IMR-90 (cell line): ENCODE results near the gene ELK3. TPM values are rescaled to one million over a fixed set of nuclear protein-coding genes. Genes with fewer than 3 reads are reported as not detected.

ENCODE experiments used
- ATAC-seq: fragments of 200-7000 bp; cut with Tn5 transposase; 2 replicates; pipeline ENCODE4 v1.9.1; 2020; ENCODE audit warnings: low read depth, mild to moderate bottlenecking, moderate library complexity
- BruUV-seq: library from RNA; stranded (reverse); fragments of 400-500 nt; replicated peaks from 2 replicates; lab custom pipeline; 2021; lab: Mats Ljungman, UMichigan
- CTCF ChIA-PET: fragments of 300-600 bp; formaldehyde crosslinking; extraction: SDS; loops from one replicate; lab custom pipeline; 2021; ENCODE audit warnings: antibody characterized with exemption; lab: Yijun Ruan, JAX
- POLR2A ChIA-PET: fragments of 300-600 bp; sonication (Branson Sonifier 250); formaldehyde crosslinking; loops from one replicate; lab custom pipeline; 2022; ENCODE audit warnings: antibody characterized with exemption; ENCODE audit not compliant: unreplicated experiment; lab: Charles Lee
- DNase-seq: peaks from one replicate; pipeline ENCODE4 v3.0.0; 2013
- H2AFZ ChIP-seq: replicated peaks from 2 replicates; pipeline ENCODE3; 2013; ENCODE audit warnings: low read length, mild to moderate bottlenecking; ENCODE audit not compliant: poor library complexity
- H2AK5ac ChIP-seq: 2 replicates; pipeline ENCODE4 v1.6.1; 2013; ENCODE audit warnings: low read depth, low read length, inconsistent platforms
- H2AK9ac ChIP-seq: replicated peaks from 2 replicates; pipeline ENCODE3; 2013; ENCODE audit warnings: mild to moderate bottlenecking, low read depth, low read length, moderate library complexity; ENCODE audit not compliant: poor library complexity
- H2BK120ac ChIP-seq: 2 replicates; pipeline ENCODE4 v1.6.1; 2013; ENCODE audit warnings: low read depth, low read length, inconsistent platforms
- H2BK15ac ChIP-seq: 3 replicates; pipeline ENCODE4 v1.6.1; 2013; ENCODE audit warnings: low read depth, low read length, inconsistent platforms
- H2BK20ac ChIP-seq: 2 replicates; pipeline ENCODE4 v1.6.1; 2013; ENCODE audit warnings: low read depth, mild to moderate bottlenecking, inconsistent platforms, low read length, moderate library complexity
- H2BK5ac ChIP-seq: 2 replicates; pipeline ENCODE4 v1.6.1; 2013; ENCODE audit warnings: mild to moderate bottlenecking, low read depth, low read length, inconsistent platforms; ENCODE audit not compliant: poor library complexity, severe bottlenecking
- H3K14ac ChIP-seq: replicated peaks from 2 replicates; pipeline ENCODE4 v1.6.1; 2013; ENCODE audit warnings: low read depth, low read length, inconsistent platforms
- H3K18ac ChIP-seq: 2 replicates; pipeline ENCODE4 v1.6.1; 2013; ENCODE audit warnings: low read depth, low read length, control low read depth
- H3K23ac ChIP-seq: 2 replicates; pipeline ENCODE4 v1.6.1; 2013; ENCODE audit warnings: low read depth, low read length, inconsistent platforms
- H3K27ac ChIP-seq: 2 replicates; pipeline ENCODE4 v1.5.1; 2013; ENCODE audit warnings: mild to moderate bottlenecking, control low read depth, low read length; ENCODE audit not compliant: insufficient read depth
- H3K27me3 ChIP-seq: 2 replicates; pipeline ENCODE4 v1.6.1; 2013; ENCODE audit warnings: low read length; ENCODE audit not compliant: control insufficient read depth, insufficient read depth
- H3K36me3 ChIP-seq: 2 replicates; pipeline ENCODE4 v1.6.1; 2013; ENCODE audit warnings: low read length, mixed read lengths; ENCODE audit not compliant: control insufficient read depth, insufficient read depth
- H3K4ac ChIP-seq: 2 replicates; pipeline ENCODE4 v1.6.1; 2013; ENCODE audit warnings: low read depth, low read length, inconsistent platforms
- H3K4me1 ChIP-seq: 2 replicates; pipeline ENCODE4 v1.6.1; 2013; ENCODE audit warnings: low read length, mixed read lengths; ENCODE audit not compliant: control insufficient read depth, insufficient read depth
- H3K4me2 ChIP-seq: 2 replicates; pipeline ENCODE4 v1.6.1; 2013; ENCODE audit warnings: low read depth, mild to moderate bottlenecking, control low read depth, low read length, moderate library complexity
- H3K4me3 ChIP-seq: 2 replicates; pipeline ENCODE4 v1.5.1; 2013; ENCODE audit warnings: low read depth, mild to moderate bottlenecking, control low read depth, low read length, moderate library complexity; ENCODE audit not compliant: insufficient read depth
- H3K56ac ChIP-seq: 2 replicates; pipeline ENCODE4 v1.6.1; 2013; ENCODE audit warnings: low read length, inconsistent platforms; ENCODE audit not compliant: insufficient read depth; ENCODE audit errors: extremely low read depth
- H3K79me1 ChIP-seq, 2 experiments: 2 replicates each; pipeline ENCODE4 v1.6.1; 2013; ENCODE audit warnings: low read length in 2 of 2, inconsistent platforms in 1 of 2, low read depth in 1 of 2
- H3K9ac ChIP-seq: 2 replicates; pipeline ENCODE4 v1.6.1; 2013; ENCODE audit warnings: low read depth, low read length, control low read depth
- H3K9me1 ChIP-seq: 2 replicates; pipeline ENCODE4 v1.6.1; 2013; ENCODE audit warnings: low read length, inconsistent platforms; ENCODE audit not compliant: insufficient read depth
- H3K9me3 ChIP-seq: 2 replicates; pipeline ENCODE4 v1.6.1; 2013; ENCODE audit warnings: low read length; ENCODE audit not compliant: control insufficient read depth, insufficient read depth
- H4K20me1 ChIP-seq: 2 replicates; pipeline ENCODE4 v1.6.1; 2013; ENCODE audit warnings: low read length, inconsistent platforms; ENCODE audit not compliant: insufficient read depth
- H4K5ac ChIP-seq: 2 replicates; pipeline ENCODE4 v1.6.1; 2013; ENCODE audit warnings: mild to moderate bottlenecking, low read depth, low read length, control low read depth
- H4K8ac ChIP-seq, 2 experiments: 2 replicates each; pipeline ENCODE4 v1.6.1; 2013; ENCODE audit warnings: low read depth in 2 of 2, low read length in 2 of 2, control low read depth in 1 of 2, inconsistent platforms in 1 of 2
- H4K91ac ChIP-seq: 2 replicates; pipeline ENCODE4 v1.6.1; 2013; ENCODE audit warnings: low read depth, low read length, inconsistent platforms; ENCODE audit not compliant: insufficient read depth
- BHLHE40 ChIP-seq: fragments of 150-350 bp; IDR thresholded peaks from 2 replicates; pipeline ENCODE4 v1.6.1; 2016; ENCODE audit warnings: mild to moderate bottlenecking, low read depth, low read length
- CHD1 ChIP-seq: IDR thresholded peaks from 2 replicates; pipeline ENCODE4 v1.6.1; 2012; ENCODE audit warnings: low read depth, low read length, improper control_type of control experiment
- MAFK ChIP-seq: IDR thresholded peaks from 2 replicates; pipeline ENCODE4 v1.6.1; 2012; ENCODE audit warnings: low read depth, low read length, improper control_type of control experiment
- MAZ ChIP-seq: IDR thresholded peaks from 2 replicates; pipeline ENCODE4 v1.6.1; 2012; ENCODE audit warnings: low read depth, mild to moderate bottlenecking, low read length, improper control_type of control experiment, moderate library complexity, borderline replicate concordance
- MXI1 ChIP-seq: IDR thresholded peaks from 2 replicates; pipeline ENCODE4 v1.6.1; 2012; ENCODE audit warnings: low read depth, mild to moderate bottlenecking, low read length, moderate library complexity, borderline replicate concordance
- NFE2L2 ChIP-seq: fragments of 150-350 bp; IDR thresholded peaks from 2 replicates; pipeline ENCODE4 v1.6.1; 2016; ENCODE audit warnings: low read depth, mild to moderate bottlenecking, low read length
- POLR2A ChIP-seq: IDR thresholded peaks from 2 replicates; pipeline ENCODE4 v1.6.1; 2012; ENCODE audit warnings: mild to moderate bottlenecking, low read depth, low read length
- RCOR1 ChIP-seq: IDR thresholded peaks from 2 replicates; pipeline ENCODE4 v1.6.1; 2012; ENCODE audit warnings: mild to moderate bottlenecking, low read length, improper control_type of control experiment; ENCODE audit not compliant: insufficient replicate concordance
- RFX5 ChIP-seq: IDR thresholded peaks from 2 replicates; pipeline ENCODE4 v1.8.0; 2012; ENCODE audit warnings: low read depth, mild to moderate bottlenecking, low read length, moderate library complexity
- SMC3 ChIP-seq: fragments of 150-350 bp; IDR thresholded peaks from 2 replicates; pipeline ENCODE4 v1.6.1; 2016; ENCODE audit warnings: low read depth, mild to moderate bottlenecking, antibody characterized with exemption, low read length, moderate library complexity
- WGBS, 2 experiments: methylation state at CpG; one replicate each; pipeline versions ENCODE4 v1.1.5 to v1.1.7; 2013; ENCODE audit warnings: missing lambda C conversion rate in 2 of 2; ENCODE audit not compliant: insufficient read length in 1 of 2; ENCODE audit errors: extremely low coverage in 2 of 2; 5-methylcytosine and 5-hydroxymethylcytosine counted together
- dilution Hi-C: fragments of 300-500 bp; cut with HindIII; formaldehyde crosslinking; loops from one replicate; pipeline ENCODE4 v1.14.3; 2018; ENCODE audit warnings: low sequenced_read_pairs; ENCODE audit not compliant: unreplicated experiment
- in situ Hi-C: fragments of 300-500 bp; cut with MboI; formaldehyde crosslinking; loops from 3 replicates; pipeline ENCODE4 v1.14.3; 2019; ENCODE audit warnings: low sequenced_read_pairs, inconsistent platforms, mixed read lengths
- intact Hi-C: fragments of 100-400 bp; cut with micrococcal nuclease; formaldehyde crosslinking; loops from 2 replicates; pipeline ENCODE4 v1.10.0; 2022
- polyA plus RNA-seq, 3 experiments: library from polyadenylated mRNA; depleted of rRNA; stranded (reverse); fragments of >200 nt; gene quantifications; 2 replicates each; pipeline ENCODE4 v1.2.3, GENCODE V29; 2012; ENCODE audit warnings: low replicate concordance in 1 of 3
- total RNA-seq: library from RNA; depleted of rRNA; stranded (reverse); fragments of >200 nt; gene quantifications from 2 replicates; pipeline ENCODE4 v1.2.3, GENCODE V29; 2012
- TF ChIP-seq, protein P1 (sequence below): fragments of 150-350 bp; IDR thresholded peaks from 2 replicates; pipeline ENCODE4 v1.6.1; 2016; ENCODE audit warnings: low read depth, mild to moderate bottlenecking, low read length, moderate library complexity, borderline replicate concordance
- TF ChIP-seq, protein P2 (sequence below): fragments of 150-350 bp; IDR thresholded peaks from 2 replicates; pipeline ENCODE4 v1.6.1; 2017; ENCODE audit warnings: mild to moderate bottlenecking, antibody characterized with exemption, low read length, low read depth

ELK3 gene
- total and polyA plus RNA-seq, 2 of the 4 experiments (the other 2 are of a cell fraction), result 14.5 to 27.5 TPM

GRCh38 chr12:96171905-96172304 is 22.3 kb upstream of the ELK3 start:
- POLR2A ChIA-PET, result no interaction called here
- no CpG with 5 or more reads among the region's 3 CpGs for WGBS, 2 experiments

More at GRCh38 chr12:96171905-96172304, 22.3 kb upstream of the ELK3 start:
- H3K4me1 ChIP-seq, result no peaks in the 10 kb centered on the region
- no peak overlapping the region for H4K8ac ChIP-seq
- no peak overlapping the region for H3K14ac ChIP-seq
- peaks cover 4% of the 10 kb centered on the region; the same call in 1 of the 2 replicates for H3K27me3 ChIP-seq
- no peak overlapping the region for H3K4me3 ChIP-seq
- no peak overlapping the region for H2BK120ac ChIP-seq
- no peaks in the 10 kb centered on the region for H4K20me1 ChIP-seq
- no peak overlapping the region for H3K23ac ChIP-seq
- DNase-seq, result no peak
- no peak overlapping the region for H4K5ac ChIP-seq
- H4K91ac ChIP-seq, result no peak overlapping the region
- no peak overlapping the region for H2BK20ac ChIP-seq
- no peak overlapping the region for H2AK9ac ChIP-seq
- intact Hi-C loops, result no loop called here
- no peak overlapping the region for H3K56ac ChIP-seq
- BruUV-seq, result no TSS peak
- ATAC-seq, result no peak
- H2AFZ ChIP-seq, result no peak overlapping the region
- H3K9ac ChIP-seq, result no peak overlapping the region
- H2BK15ac ChIP-seq, result no peak overlapping the region
- H3K9me1 ChIP-seq, result 0 out of 2 replicates have a peak, but pooled peaks cover 3% of the 10 kb centered on the region
- H3K4me2 ChIP-seq, result no peak overlapping the region
- no peak overlapping the region for H3K18ac ChIP-seq
- no peak overlapping the region for H2AK5ac ChIP-seq
- no peak overlapping the region for H3K4ac ChIP-seq
- CTCF ChIA-PET, result no interaction called here
- no peaks in the 10 kb centered on the region for H3K79me1 ChIP-seq
- no peak for TF ChIP-seq RFX5
- TF ChIP-seq, protein P1, sequence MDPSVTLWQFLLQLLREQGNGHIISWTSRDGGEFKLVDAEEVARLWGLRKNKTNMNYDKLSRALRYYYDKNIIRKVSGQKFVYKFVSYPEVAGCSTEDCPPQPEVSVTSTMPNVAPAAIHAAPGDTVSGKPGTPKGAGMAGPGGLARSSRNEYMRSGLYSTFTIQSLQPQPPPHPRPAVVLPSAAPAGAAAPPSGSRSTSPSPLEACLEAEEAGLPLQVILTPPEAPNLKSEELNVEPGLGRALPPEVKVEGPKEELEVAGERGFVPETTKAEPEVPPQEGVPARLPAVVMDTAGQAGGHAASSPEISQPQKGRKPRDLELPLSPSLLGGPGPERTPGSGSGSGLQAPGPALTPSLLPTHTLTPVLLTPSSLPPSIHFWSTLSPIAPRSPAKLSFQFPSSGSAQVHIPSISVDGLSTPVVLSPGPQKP, result no peak
- TF ChIP-seq CHD1, result no peak
- TF ChIP-seq POLR2A, result no peak
- TF ChIP-seq MAFK, result no peak
- no peak for TF ChIP-seq SMC3
- TF ChIP-seq BHLHE40, result no peak
- no peak for TF ChIP-seq MXI1
- TF ChIP-seq, protein P2, sequence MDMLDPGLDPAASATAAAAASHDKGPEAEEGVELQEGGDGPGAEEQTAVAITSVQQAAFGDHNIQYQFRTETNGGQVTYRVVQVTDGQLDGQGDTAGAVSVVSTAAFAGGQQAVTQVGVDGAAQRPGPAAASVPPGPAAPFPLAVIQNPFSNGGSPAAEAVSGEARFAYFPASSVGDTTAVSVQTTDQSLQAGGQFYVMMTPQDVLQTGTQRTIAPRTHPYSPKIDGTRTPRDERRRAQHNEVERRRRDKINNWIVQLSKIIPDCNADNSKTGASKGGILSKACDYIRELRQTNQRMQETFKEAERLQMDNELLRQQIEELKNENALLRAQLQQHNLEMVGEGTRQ, result no peak
- TF ChIP-seq RCOR1, result no peak
- TF ChIP-seq MAZ, result no peak
- TF ChIP-seq NFE2L2, result no peak
- dilution Hi-C loops, result no loop called here
- H2BK5ac ChIP-seq, result no peak overlapping the region
- in situ Hi-C loops, result no loop called here
- H3K36me3 ChIP-seq, result no peaks in the 10 kb centered on the region
- H3K9me3 ChIP-seq, result peaks cover 6% of the 10 kb centered on the region; the same call in 1 of the 2 replicates
- H3K27ac ChIP-seq, result no peak overlapping the region
